PC-3 (cell line): ENCODE data around the gene KRTAP5-11. TPM values are rescaled to one million over a fixed set of nuclear protein-coding genes. Genes with fewer than 3 reads are reported as not detected.
A peak's percentile ranks its signal among the peaks of the same experiment; 100 is the strongest.
"Not testable (repeated sequence)": the region's sequence is repeated elsewhere in the genome, so short reads cannot be mapped to it uniquely, and the experiment has no call there.

Experiments
- ATAC-seq: fragments of 200-7000 bp; cut with Tn5 transposase; 2 replicates; pipeline ENCODE4 v1.9.1; 2020; ENCODE audit warnings: mild to moderate bottlenecking, moderate library complexity
- Bru-seq: library from RNA; stranded (reverse); fragments of 400-500 nt; gene quantifications from one replicate; lab custom pipeline; 2021; lab: Mats Ljungman, UMichigan
- BruChase-seq, 2 experiments: library from RNA; stranded (reverse); fragments of 400-500 nt; gene quantifications; one replicate each; lab custom pipeline; 2021; lab: Mats Ljungman, UMichigan
- BruUV-seq: library from RNA; stranded (reverse); fragments of 400-500 nt; replicated peaks from 2 replicates; lab custom pipeline; 2021; lab: Mats Ljungman, UMichigan
- CTCF ChIA-PET: fragments of 300-600 bp; sonication (Branson Sonifier 250); formaldehyde crosslinking; loops from one replicate; lab custom pipeline; 2022; ENCODE audit warnings: antibody characterized with exemption; lab: Charles Lee
- POLR2A ChIA-PET: fragments of 300-600 bp; sonication (Branson Sonifier 250); formaldehyde crosslinking; loops from one replicate; lab custom pipeline; 2022; ENCODE audit warnings: antibody characterized with exemption; ENCODE audit not compliant: unreplicated experiment; lab: Charles Lee
- DNase-seq: peaks from one replicate; pipeline ENCODE4 v3.0.0-alpha.2; 2015
- H2AFZ ChIP-seq: fragments of 300-600 bp; sonication (generic); 2 replicates; pipeline ENCODE4 v1.6.0; 2016; ENCODE audit warnings: antibody characterized with exemption, low read length
- H3F3A ChIP-seq: fragments of 300-600 bp; sonication (generic); one replicate; pipeline ENCODE4 v1.6.0; 2017; ENCODE audit warnings: antibody characterized with exemption, low read length, control low read depth, mild to moderate bottlenecking; ENCODE audit not compliant: unreplicated experiment
- H3K27ac ChIP-seq: fragments of 300-600 bp; sonication (generic); 2 replicates; pipeline ENCODE4 v1.5.1; 2016; ENCODE audit warnings: mild to moderate bottlenecking, low read length
- H3K27me3 ChIP-seq: fragments of 300-600 bp; sonication (generic); 2 replicates; pipeline ENCODE4 v1.6.1; 2016; ENCODE audit warnings: low read length, mixed read lengths
- H3K36me3 ChIP-seq: fragments of 300-600 bp; sonication (generic); 2 replicates; pipeline ENCODE4 v1.6.1; 2016; ENCODE audit warnings: low read depth, mixed run types, low read length, mixed read lengths
- H3K4me1 ChIP-seq: fragments of 300-600 bp; sonication (generic); 2 replicates; pipeline ENCODE4 v1.5.1; 2016; ENCODE audit warnings: low read length; ENCODE audit not compliant: insufficient read depth
- H3K4me2 ChIP-seq: fragments of 300-600 bp; sonication (generic); 2 replicates; pipeline ENCODE4 v1.6.0; 2016; ENCODE audit warnings: low read length
- H3K4me3 ChIP-seq: fragments of 300-600 bp; sonication (generic); 2 replicates; pipeline ENCODE4 v1.5.1; 2016; ENCODE audit warnings: mild to moderate bottlenecking, low read length, mixed read lengths
- H3K79me2 ChIP-seq: fragments of 300-600 bp; sonication (generic); 2 replicates; pipeline ENCODE4 v1.6.1; 2017; ENCODE audit warnings: low read length, mixed read lengths
- H3K9ac ChIP-seq: fragments of 300-600 bp; sonication (generic); 2 replicates; pipeline ENCODE4 v1.6.0; 2016; ENCODE audit warnings: mild to moderate bottlenecking, low read length
- H3K9me2 ChIP-seq: fragments of 300-600 bp; sonication (generic); replicated peaks from 2 replicates; pipeline ENCODE4 v1.6.1; 2016; ENCODE audit warnings: mixed run types, low read length, mixed read lengths
- H3K9me3 ChIP-seq: fragments of 300-600 bp; sonication (generic); 2 replicates; pipeline ENCODE4 v1.6.1; 2016; ENCODE audit warnings: low read length, mixed read lengths
- H4K20me1 ChIP-seq: fragments of 300-600 bp; sonication (generic); 2 replicates; pipeline ENCODE4 v1.6.1; 2016; ENCODE audit warnings: low read length, mixed read lengths
- CTCF ChIP-seq: fragments of 300-600 bp; sonication (generic); conservative IDR thresholded peaks from 2 replicates; pipeline ENCODE4 v1.5.1; 2017; ENCODE audit warnings: antibody characterized with exemption, low read depth, mild to moderate bottlenecking, low read length
- EZH2 ChIP-seq: fragments of 300-600 bp; sonication (generic); IDR thresholded peaks from one replicate; pipeline ENCODE4 v1.6.1; 2017; ENCODE audit warnings: antibody characterized with exemption, mild to moderate bottlenecking, low read length; ENCODE audit not compliant: unreplicated experiment
- EZH2phosphoT487 ChIP-seq: fragments of 300-600 bp; sonication (generic); IDR thresholded peaks from 2 replicates; pipeline ENCODE4 v1.6.1; 2018; ENCODE audit warnings: mild to moderate bottlenecking, antibody characterized with exemption, low read length, borderline replicate concordance
- intact Hi-C: fragments of 100-400 bp; cut with micrococcal nuclease; formaldehyde crosslinking; loops from 2 replicates; pipeline ENCODE4 v1.9.0; 2023
- long read RNA-seq: library from polyadenylated mRNA; unstranded; transcript quantifications from one replicate; pipeline ENCODE4 v2.0.0, GENCODE V29; 2021; ENCODE audit not compliant: unreplicated experiment
- total RNA-seq: library from RNA; depleted of rRNA; stranded (reverse); fragments of >200 nt; gene quantifications from 2 replicates; pipeline ENCODE4 v1.2.3, GENCODE V29; 2014; rRNA removed

The KRTAP5-11 gene
- total RNA-seq (not detected in 2 replicates), Bru-seq, nascent RNA (not detected), BruChase-seq, experiment 1, labeled RNA remaining after a 6-hour chase (not detected), BruChase-seq, experiment 2, labeled RNA remaining after a 2-hour chase (not detected)
- long read RNA-seq = 0 reads

- Histone ChIP-seq H3K4me2 (no peak within 1 kb of the TSS), H3K36me3 (no peaks in the 10 kb centered on the region), H3K4me1 (peaks cover 14% of the 10 kb centered on the region), H3K9me3 (no peaks in the 10 kb centered on the region), H3K9me2 (no peaks in the 10 kb centered on the region), H2AFZ (no peak within 1 kb of the TSS), H3K27me3 (peaks cover 17% of the 10 kb centered on the region; the same call in 1 of the 2 replicates), H4K20me1 (no peaks in the 10 kb centered on the region), H3K27ac (no peak within 1 kb of the TSS), H3K9ac (no peak within 1 kb of the TSS), H3F3A (no peaks in the 10 kb centered on the region), H3K4me3 (no peak within 1 kb of the TSS), H3K79me2 (no peaks in the 10 kb centered on the region)
- TF ChIP-seq EZH2phosphoT487 = no peak
- no peak for TF ChIP-seq EZH2
- no peak for TF ChIP-seq CTCF
- BruUV-seq = no TSS peak
- no peak for ATAC-seq
- DNase-seq = no peak
- POLR2A ChIA-PET = no interaction called here
- intact Hi-C loops = no loop called here
- CTCF ChIA-PET = no interaction called here
Observed at GRCh38 chr11:71582309-71582895, at the start of gene KRTAP5-11. Gene KRTAP5-11, minus strand, starts transcription at chr11:71582875. Its CDS starts 38 bp downstream, at chr11:71582837.

- POLR2A ChIA-PET, CTCF ChIA-PET: not testable (repeated sequence)
Observed at GRCh38 chr11:71631551-71631950, 48.9 kb upstream of the KRTAP5-11 start.

GRCh38 chr11:71630071-71630470 is 47.4 kb upstream of the KRTAP5-11 start:
- H3F3A ChIP-seq, H3K9ac ChIP-seq, H3K36me3 ChIP-seq, ATAC-seq, H3K9me3 ChIP-seq, CTCF ChIA-PET, H3K27ac ChIP-seq, H3K9me2 ChIP-seq, intact Hi-C loops, H3K79me2 ChIP-seq, H3K4me3 ChIP-seq, H3K4me1 ChIP-seq, H4K20me1 ChIP-seq, POLR2A ChIA-PET, BruUV-seq, H2AFZ ChIP-seq, H3K4me2 ChIP-seq: not testable (repeated sequence)
- H3K27me3 ChIP-seq = peaks cover 11% of the 10 kb centered on the region
- DNase-seq = peak; percentile 16

More at GRCh38 chr11:71631551-71631950, 48.9 kb upstream of the KRTAP5-11 start:
- H2AFZ ChIP-seq, H3K9me2 ChIP-seq, H3K36me3 ChIP-seq, DNase-seq, H3K27ac ChIP-seq, H3K4me2 ChIP-seq, BruUV-seq, intact Hi-C loops, H3K4me3 ChIP-seq, ATAC-seq, H3F3A ChIP-seq, H3K79me2 ChIP-seq, H3K9ac ChIP-seq, H3K4me1 ChIP-seq, H3K9me3 ChIP-seq, H4K20me1 ChIP-seq: not testable (repeated sequence)
- peaks cover 11% of the 10 kb centered on the region for H3K27me3 ChIP-seq

- H3K4me1 ChIP-seq, H3K79me2 ChIP-seq, intact Hi-C loops, POLR2A ChIA-PET, H4K20me1 ChIP-seq, DNase-seq, H3F3A ChIP-seq, H3K27ac ChIP-seq, H3K4me3 ChIP-seq, ATAC-seq, H3K9ac ChIP-seq, H3K4me2 ChIP-seq, H3K36me3 ChIP-seq, BruUV-seq, H3K9me3 ChIP-seq, CTCF ChIA-PET, H3K9me2 ChIP-seq, H2AFZ ChIP-seq: not testable (repeated sequence)
- peaks cover 11% of the 10 kb centered on the region for H3K27me3 ChIP-seq
Observed at GRCh38 chr11:71628943-71629342, 46.3 kb upstream of the KRTAP5-11 start.

- H3K79me2 ChIP-seq, H4K20me1 ChIP-seq, H2AFZ ChIP-seq, BruUV-seq, intact Hi-C loops, H3K9me3 ChIP-seq, H3K9ac ChIP-seq, H3K36me3 ChIP-seq, ATAC-seq, POLR2A ChIA-PET, DNase-seq, H3K27me3 ChIP-seq, H3K4me1 ChIP-seq, H3K4me2 ChIP-seq, H3K9me2 ChIP-seq, CTCF ChIA-PET, H3K4me3 ChIP-seq, H3K27ac ChIP-seq, H3F3A ChIP-seq: not testable (repeated sequence)
Observed at GRCh38 chr11:71623226-71623625, 40.6 kb upstream of the KRTAP5-11 start.
